Heart left ventricle (tissue), 16 donors: ENCODE results near the gene HDAC4. TPM values are rescaled to one million over a fixed set of nuclear protein-coding genes. Genes with fewer than 3 reads are reported as not detected.
"Not testable (repeated sequence)": the region's sequence is repeated elsewhere in the genome, so short reads cannot be mapped to it uniquely, and the experiment has no call there.

Experiments
- ATAC-seq, 4 donors: fragments of 200-7000 bp; cut with Tn5 transposase; one replicate each; pipeline ENCODE4 v1.9.1; 2020 to 2022; ENCODE audit warnings: moderate library complexity in 4 of 4, mild to moderate bottlenecking in 3 of 4, moderate number of reproducible peaks in 1 of 4
- DNase-seq, 5 donors: peaks; one replicate each; pipeline ENCODE4 v3.0.0-alpha.2; 2020
- H3K27ac ChIP-seq, 12 donors: fragments of 200-600 bp; sonication (generic) in 4 of 12; one replicate each; pipeline versions ENCODE4 v1.5.0 to v1.8.0; 2016 to 2022; ENCODE audit warnings: mild to moderate bottlenecking in 2 of 12
- H3K27me3 ChIP-seq, 9 donors: fragments of 200-600 bp; sonication (generic) in 2 of 9; one replicate each; pipeline versions ENCODE4 v1.5.1 to v1.8.0; 2016 to 2022; ENCODE audit warnings: mild to moderate bottlenecking in 3 of 9
- H3K36me3 ChIP-seq, 9 donors: fragments of 200-600 bp; sonication (generic) in 2 of 9; one replicate each; pipeline versions ENCODE4 v1.5.0 to v1.8.0; 2018 to 2022; ENCODE audit warnings: mild to moderate bottlenecking in 2 of 9
- H3K4me1 ChIP-seq, 12 donors: fragments of 200-600 bp; sonication (generic) in 4 of 12; one replicate each; pipeline versions ENCODE4 v1.5.0 to v1.8.0; 2016 to 2022; ENCODE audit warnings: mild to moderate bottlenecking in 3 of 12
- H3K4me3 ChIP-seq, 12 donors: fragments of 200-600 bp; sonication (generic) in 4 of 12; one replicate each; pipeline versions ENCODE4 v1.5.0 to v1.8.0; 2017 to 2022; ENCODE audit warnings: mild to moderate bottlenecking in 9 of 12, moderate library complexity in 4 of 12
- H3K9me3 ChIP-seq, 12 donors: fragments of 200-600 bp; sonication (generic) in 4 of 12; one replicate each; pipeline versions ENCODE4 v1.5.0 to v1.8.0; 2016 to 2022; ENCODE audit warnings: mild to moderate bottlenecking in 1 of 12
- POLR2A ChIP-seq, 2 donors: fragments of 450-650 bp; IDR thresholded peaks; one replicate each; pipeline ENCODE4 v1.6.1; 2017; ENCODE audit warnings: antibody characterized with exemption in 2 of 2, mild to moderate bottlenecking in 2 of 2, moderate library complexity in 2 of 2
- WGBS, 4 donors: extraction: QIAGEN DNeasy Blood & Tissue Kit in 2 of 4; methylation state at CpG; one replicate each; pipeline versions ENCODE4 v1.1.5 to v1.1.7; 2013 to 2018; 5-methylcytosine and 5-hydroxymethylcytosine counted together
- intact Hi-C, 10 donors: fragments of 100-400 bp; cut with DNase I; formaldehyde crosslinking; loops; one replicate each; pipeline versions ENCODE4 v1.11.1 to v1.14.2; 2022
- polyA plus RNA-seq, 2 donors: library from polyadenylated mRNA; stranded (reverse); fragments of 200-250 nt; gene quantifications; one replicate each; pipeline ENCODE4 v1.2.3, GENCODE V29; 2013
- total RNA-seq, 9 donors: library from RNA; depleted of rRNA in 2 of 9; stranded (reverse); fragments of >200 nt in 2 of 9; fragmentation: NEBNext Ultra II Directional in 3 of 9; extraction: Animal tissue kit (Norgen Biotek cat#: 25700) in 3 of 9; gene quantifications; one replicate each; pipeline versions ENCODE4 v1.1.0 to v1.2.4, GENCODE V29; 2016 to 2023
- TF ChIP-seq, protein P1 (sequence below), 12 donors: fragments of 200-600 bp; sonication (generic) in 4 of 12; IDR thresholded peaks; one replicate each; pipeline versions ENCODE4 v1.5.0 to v1.8.0; 2018 to 2022; ENCODE audit warnings: antibody characterized with exemption in 12 of 12, mild to moderate bottlenecking in 5 of 12
- donor health status: ischemic (EF 13 %, LVEDD 7.1; RV severe dilation, severe dysfunction).
- donor health status: healthy with polysubstance abuse.
- donor health status: DM: no; HTN: yes; CAD: no.
- donor health status: DM: no; HTN: no; CAD: no.
- donor health status: ischemic (EF 25% LVEDD 6.9; RV normal size, moderate dysfunction).
- donor health status: ischemic (EF 25% LVEDD 5.7; RV mildly dilated, moderate dysfunction).
- donor health status: healthy.
- donor health status: DM: yes; HTN: yes; CAD: no.
- donor health status: ischemic (EF 35%, LVEDD 5.7; RV mildly dilated, moderate dysfunction).
- donor health status: nonischemic (EF 11% LVEDD 7.7; RV severe dilation, severe dysfunction).
- donor health status: DM: yes; HTN: yes; CAD: no.
- donor health status: PGD.
- donor health status: ischemic (EF 29% LVEDD 5.4; RV normal size, mild dysfunction).
- donor health status: nonischemic (EF 23%, LVEDD 6.1; RV moderate dilation, normal function).

Gene HDAC4
- total and polyA plus RNA-seq, 11 donors, result 13.9 to 37.6 (median 27.5) TPM

DNA sequence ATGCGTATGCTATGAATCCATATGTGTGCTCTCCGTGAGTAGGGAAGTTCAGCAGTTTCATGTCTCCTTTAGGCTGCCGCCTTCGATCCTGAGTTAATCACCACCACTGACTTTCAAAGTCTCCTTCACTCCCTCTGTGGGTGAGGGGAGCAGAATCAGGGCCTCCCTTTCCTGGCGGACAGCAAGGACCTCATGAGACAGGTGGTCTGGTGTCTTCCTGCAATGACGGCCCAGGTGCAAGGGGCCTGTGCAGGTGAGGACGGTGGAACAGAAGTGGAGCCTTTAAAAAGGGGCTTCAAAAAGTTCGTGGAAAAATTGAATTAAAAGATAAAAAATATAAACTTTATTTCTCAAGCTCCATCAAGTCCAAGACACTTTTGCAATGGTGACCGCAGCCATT is 330.4 kb downstream of the HDAC4 start:
- Histone ChIP-seq H3K27ac (no peak overlapping the region), H3K4me3 (no peak overlapping the region), H3K36me3 (peaks cover 0 to 73% (median 50%) of the 10 kb centered on the region in 9 donors), H3K27me3 (no peaks in the 10 kb centered on the region), H3K9me3 (no peaks in the 10 kb centered on the region), H3K4me1 (peaks cover 0 to 10% (median 0%) of the 10 kb centered on the region in 12 donors)
- intact Hi-C loops, result no loop called here
- no peak for ATAC-seq
- DNase-seq, result peak in 1 of 5 donors; percentile 2
- WGBS, 4 donors, result 94 to 96% (median 95%) methylated on average over 9 of the region's 9 CpGs
- TF ChIP-seq, protein P1, sequence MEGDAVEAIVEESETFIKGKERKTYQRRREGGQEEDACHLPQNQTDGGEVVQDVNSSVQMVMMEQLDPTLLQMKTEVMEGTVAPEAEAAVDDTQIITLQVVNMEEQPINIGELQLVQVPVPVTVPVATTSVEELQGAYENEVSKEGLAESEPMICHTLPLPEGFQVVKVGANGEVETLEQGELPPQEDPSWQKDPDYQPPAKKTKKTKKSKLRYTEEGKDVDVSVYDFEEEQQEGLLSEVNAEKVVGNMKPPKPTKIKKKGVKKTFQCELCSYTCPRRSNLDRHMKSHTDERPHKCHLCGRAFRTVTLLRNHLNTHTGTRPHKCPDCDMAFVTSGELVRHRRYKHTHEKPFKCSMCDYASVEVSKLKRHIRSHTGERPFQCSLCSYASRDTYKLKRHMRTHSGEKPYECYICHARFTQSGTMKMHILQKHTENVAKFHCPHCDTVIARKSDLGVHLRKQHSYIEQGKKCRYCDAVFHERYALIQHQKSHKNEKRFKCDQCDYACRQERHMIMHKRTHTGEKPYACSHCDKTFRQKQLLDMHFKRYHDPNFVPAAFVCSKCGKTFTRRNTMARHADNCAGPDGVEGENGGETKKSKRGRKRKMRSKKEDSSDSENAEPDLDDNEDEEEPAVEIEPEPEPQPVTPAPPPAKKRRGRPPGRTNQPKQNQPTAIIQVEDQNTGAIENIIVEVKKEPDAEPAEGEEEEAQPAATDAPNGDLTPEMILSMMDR (IDR thresholded peaks at IDR 0.05), result no peak
- no peak for TF ChIP-seq POLR2A (IDR thresholded peaks at IDR 0.05)

DNA sequence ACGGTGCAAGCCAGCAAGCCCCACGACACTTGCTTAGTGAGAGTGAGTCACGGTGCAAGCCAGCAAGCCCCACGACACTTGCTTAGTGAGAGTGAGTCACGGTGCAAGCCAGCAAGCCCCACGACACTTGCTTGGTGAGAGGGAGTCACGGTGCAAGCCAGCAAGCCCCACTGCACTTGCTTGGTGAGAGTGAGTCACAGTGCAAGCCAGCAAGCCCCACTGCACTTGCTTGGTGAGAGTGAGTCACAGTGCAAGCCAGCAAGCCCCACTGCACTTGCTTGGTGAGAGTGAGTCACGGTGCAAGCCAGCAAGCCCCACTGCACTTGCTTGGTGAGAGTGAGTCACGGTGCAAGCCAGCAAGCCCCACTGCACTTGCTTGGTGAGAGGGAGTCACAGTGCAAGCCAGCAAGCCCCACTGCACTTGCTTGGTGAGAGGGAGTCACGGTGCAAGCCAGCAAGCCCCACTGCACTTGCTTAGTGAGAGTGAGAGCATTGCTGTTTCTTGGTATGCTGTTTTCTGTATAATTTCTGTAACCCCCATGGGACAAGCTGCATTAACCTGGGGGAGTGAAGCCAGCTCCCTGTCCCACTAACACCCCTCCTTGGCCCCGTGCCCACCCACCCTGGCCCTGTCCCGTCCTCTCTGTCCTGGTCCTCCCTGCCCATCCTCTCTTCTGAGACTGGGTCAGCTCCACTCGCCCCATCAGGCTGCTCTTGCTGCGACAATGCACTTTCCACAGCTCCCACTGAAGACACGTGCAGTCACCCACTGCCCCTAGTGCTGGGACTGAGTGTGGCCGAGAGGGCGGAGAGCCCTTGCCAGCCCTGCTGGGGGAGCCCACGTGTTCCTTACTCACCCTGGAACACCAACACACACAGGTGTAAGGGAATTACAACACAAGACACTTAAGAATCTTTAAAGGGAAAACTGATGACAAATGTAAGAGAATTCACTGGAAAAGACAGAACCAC is 331.2 kb downstream of the HDAC4 start:
- DNase-seq, result peak in 1 of 5 donors; percentile 31
- peaks cover 0 to 79% (median 55%) of the 10 kb centered on the region in 9 donors for H3K36me3 ChIP-seq
- intact Hi-C loops, H3K4me3 ChIP-seq, H3K9me3 ChIP-seq, H3K27me3 ChIP-seq, H3K27ac ChIP-seq, ATAC-seq: not testable (repeated sequence)
- 87 to 92% (median 90%) methylated on average over 8 to 18 of the region's 18 CpGs for WGBS, 4 donors
- H3K4me1 ChIP-seq, result peaks cover 0 to 10% (median 0%) of the 10 kb centered on the region in 12 donors
- TF ChIP-seq, protein P1 (IDR thresholded peaks at IDR 0.05), result peak in 1 of 12 donors; percentile 13

DNA sequence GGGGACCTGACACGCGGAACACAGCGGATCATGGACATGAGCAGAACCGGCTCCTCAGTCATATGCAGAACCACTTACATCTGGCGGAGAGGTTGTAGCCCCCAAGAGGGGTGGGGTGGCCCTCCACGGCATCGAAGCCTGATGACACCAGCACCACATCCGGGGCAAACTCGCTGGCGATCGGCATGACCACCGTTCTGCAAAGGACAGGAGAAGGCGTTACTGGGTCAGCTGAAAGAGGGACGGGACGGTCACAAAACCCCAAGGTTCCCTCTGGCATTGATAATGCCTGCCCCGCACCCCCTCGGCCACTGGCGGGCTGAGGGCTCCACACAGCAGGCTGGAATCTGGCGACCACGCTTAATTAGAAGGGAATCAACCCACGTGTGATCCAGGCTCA is 332.4 kb downstream of the HDAC4 start:
- Histone ChIP-seq H3K36me3 (peaks cover 0 to 82% (median 61%) of the 10 kb centered on the region in 9 donors), H3K4me3 (no peak overlapping the region), H3K27me3 (no peaks in the 10 kb centered on the region), H3K9me3 (no peaks in the 10 kb centered on the region), H3K27ac (no peak overlapping the region), H3K4me1 (peaks cover 0 to 8% (median 0%) of the 10 kb centered on the region in 12 donors)
- intact Hi-C loops, result no loop called here
- TF ChIP-seq, protein P1 (IDR thresholded peaks at IDR 0.05), result no peak
- TF ChIP-seq POLR2A (IDR thresholded peaks at IDR 0.05), result no peak
- ATAC-seq (no peak), DNase-seq (peak in 1 of 5 donors; percentile 19)
- 93 to 97% (median 96%) methylated on average over 21 of the region's 21 CpGs for WGBS, 4 donors

DNA sequence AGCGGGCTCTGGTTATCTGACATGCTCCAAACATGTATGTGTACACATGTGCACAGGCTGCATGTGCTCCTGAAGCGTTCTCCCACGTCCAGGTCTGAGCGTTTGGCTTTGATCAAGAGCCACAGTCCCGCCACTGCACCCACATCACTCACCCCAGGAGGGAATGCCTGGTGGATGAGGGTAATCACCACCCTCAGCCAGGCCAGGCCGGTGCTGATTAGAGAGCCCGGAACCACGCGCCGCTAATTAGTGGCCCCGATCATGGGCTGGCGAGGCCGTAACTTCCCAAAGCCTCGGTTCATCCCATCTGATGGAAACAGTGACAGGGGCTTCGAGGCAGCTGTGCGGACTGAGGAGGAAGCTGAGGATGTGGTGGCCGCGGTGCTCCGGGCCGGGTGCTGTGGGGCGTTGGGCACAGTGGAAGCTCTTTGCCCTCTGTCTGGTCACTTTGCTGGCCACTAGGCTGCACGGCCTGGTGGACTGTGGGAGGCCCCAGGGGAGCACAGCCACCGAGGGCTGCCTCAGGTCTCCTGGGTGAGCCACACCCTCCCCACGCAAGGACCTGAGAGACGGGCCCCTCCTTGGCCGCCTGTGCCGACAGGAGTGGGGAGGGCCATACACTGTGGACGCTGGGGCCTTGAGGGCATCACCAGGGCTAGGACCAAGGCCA is 333.5 kb downstream of the HDAC4 start:
- TF ChIP-seq, protein P1 (IDR thresholded peaks at IDR 0.05), result no peak
- no peak for TF ChIP-seq POLR2A (IDR thresholded peaks at IDR 0.05)
- DNase-seq (peak in 1 of 5 donors; percentile 54), ATAC-seq (peak in 1 of 4 donors; percentile 22)
- WGBS, 4 donors, result 87 to 97% (median 95%) methylated on average over 17 to 28 of the region's 28 CpGs
- intact Hi-C loops, result no loop called here
- Histone ChIP-seq H3K4me1 (no peaks in the 10 kb centered on the region), H3K27me3 (no peaks in the 10 kb centered on the region), H3K27ac (no peak overlapping the region), H3K9me3 (no peaks in the 10 kb centered on the region), H3K4me3 (no peak overlapping the region), H3K36me3 (peaks cover 0 to 79% (median 65%) of the 10 kb centered on the region in 9 donors)
